NCI-H1092 (cell line): Measurements from ENCODE around the gene BANF1.
A peak's percentile ranks its signal among the peaks of the same experiment; 100 is the strongest.
"Not testable (repeated sequence)": the region's sequence is repeated elsewhere in the genome, so short reads cannot be mapped to it uniquely, and the experiment has no call there.

Source experiments
- DNase-seq: peaks from one replicate; lab custom pipeline; 2025; lab: John Stamatoyannopoulos, UW

Gene BANF1

DNA sequence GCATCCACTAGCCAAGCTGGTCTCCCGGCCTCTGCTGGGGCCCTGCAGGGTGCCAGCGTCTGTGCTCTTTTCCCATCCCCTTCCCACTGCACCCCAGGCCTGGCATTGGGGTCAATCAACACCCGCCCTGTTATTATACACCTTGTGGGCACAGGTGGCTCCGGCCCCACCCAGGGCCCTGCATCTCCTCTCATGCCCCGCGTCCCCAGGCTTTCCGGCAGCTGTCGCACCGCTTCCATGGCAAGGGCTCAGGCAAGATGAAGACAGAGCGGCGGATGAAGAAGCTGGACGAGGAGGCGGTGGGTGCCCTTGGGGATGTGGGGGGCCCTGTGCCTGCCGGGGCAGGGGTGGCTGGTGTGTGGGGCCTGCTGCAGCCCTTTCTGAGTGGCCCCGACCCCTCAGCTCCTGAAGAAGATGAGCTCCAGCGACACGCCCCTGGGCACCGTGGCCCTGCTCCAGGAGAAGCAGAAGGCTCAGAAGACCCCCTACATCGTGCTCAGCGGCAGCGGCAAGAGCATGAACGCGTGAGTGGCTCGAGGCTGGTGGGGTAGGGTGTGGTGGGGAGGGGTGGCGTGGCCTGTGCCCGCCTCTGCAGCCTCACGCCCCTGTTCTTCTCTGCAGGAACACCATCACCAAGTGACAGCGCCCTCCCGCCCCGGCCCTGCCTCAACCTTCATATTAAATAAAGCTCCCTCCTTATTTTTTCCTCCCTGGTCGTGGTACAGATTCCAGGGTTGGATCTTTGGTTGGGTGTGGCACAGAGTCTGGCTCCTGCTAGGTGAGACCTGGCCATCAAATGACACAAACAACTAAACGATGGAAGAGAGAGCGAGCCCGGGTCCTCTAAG lies 23.7 kb upstream of the BANF1 start:
- DNase-seq = no peak

DNA sequence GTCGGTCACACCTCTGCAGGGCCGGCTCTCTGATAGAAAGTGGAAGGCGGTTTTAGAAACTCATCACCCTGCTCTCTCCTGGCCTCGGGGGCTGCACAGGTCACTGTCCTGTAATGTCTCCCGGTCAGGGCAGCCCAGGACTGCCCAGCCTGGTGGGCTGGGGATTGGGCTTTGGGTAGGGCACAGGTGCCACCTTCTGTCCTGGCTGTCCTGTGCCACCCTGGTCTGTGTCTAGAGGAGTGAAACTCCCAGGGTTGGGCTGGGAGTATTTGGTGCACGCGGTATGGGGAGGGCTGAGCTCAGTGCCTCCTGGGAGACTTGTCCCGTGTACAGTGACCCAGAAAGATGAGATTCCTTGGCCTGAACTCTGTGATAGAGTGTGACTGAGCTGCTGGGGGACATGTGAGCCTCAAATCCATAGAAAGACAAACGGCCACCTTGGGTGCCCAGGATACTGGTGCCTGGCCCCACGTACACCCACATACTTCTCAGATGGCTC lies 23.0 kb upstream of the BANF1 start:
- DNase-seq = no peak

DNA sequence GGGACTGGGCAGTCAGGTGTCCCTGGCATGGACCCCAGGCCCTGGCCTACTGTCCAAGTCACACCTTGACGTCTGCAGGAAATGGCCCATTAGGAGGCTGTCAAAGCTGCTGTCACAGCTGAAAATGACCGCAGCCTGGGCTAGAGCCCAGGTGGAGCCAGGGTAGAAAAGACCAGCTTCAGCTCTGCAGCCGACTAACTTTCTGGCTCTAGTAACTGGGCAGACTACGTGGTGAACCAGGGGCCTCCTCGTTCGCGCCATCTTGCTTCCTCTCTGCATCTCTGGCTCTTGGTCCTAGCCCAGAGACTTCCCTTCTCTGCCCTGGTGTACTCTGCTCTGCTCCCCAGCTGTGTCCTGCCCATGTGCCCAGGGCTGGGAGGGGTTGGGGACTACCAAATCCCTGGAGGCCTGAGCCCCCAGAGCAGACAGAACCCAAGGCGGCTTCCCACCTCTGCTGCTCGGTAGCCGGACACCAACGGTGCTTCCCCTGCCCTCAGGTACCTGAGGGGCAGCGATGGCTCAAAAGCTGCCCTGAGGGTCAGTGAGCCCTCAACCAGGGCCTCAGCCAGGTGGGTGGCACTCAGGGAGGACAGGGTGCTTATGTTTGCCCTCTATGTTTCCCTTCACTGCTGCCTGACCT lies 21.1 kb upstream of the BANF1 start:
- no peak for DNase-seq

DNA sequence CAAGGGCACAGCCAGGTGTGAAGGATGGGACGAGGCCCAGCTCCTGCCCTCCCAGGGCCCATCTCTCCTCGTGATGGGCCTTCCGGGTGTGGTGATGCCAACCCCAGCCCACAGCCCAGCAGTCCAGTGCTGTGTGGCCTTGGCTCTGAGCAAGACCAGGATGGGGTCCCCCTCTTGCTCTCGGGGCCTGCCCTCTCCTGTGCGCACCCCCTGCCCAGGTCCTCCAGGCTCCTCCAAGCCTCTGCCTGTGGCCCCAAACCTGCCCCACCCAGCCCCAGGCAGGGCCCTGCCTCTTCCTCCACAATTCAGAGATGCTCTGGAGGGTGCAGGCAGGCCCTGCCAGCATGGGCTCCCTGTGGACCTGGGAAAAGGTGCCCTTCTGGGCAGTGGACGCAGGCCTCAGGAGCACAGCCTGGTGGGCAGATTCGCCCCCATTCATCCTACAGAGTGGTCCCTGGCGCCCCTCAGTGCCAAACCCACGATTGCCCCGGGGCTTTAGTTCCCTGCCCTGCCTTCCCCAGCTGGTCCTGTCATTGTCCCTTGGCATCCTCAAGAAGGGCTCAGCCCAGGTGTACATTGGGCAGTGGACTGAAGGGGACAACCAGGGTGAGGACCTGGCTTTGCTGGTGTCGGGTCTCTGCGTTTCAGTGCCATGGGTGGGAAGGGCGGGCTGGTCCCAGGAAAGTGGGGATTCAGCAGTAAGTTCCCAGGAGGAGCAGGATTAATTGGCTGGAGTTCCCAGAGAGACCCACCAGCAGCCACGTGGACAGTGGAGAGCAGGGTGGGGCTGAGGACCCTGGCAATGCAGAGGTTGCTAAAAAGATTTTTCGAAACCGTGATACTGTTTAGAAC lies 20.1 kb upstream of the BANF1 start:
- DNase-seq = no peak

DNA sequence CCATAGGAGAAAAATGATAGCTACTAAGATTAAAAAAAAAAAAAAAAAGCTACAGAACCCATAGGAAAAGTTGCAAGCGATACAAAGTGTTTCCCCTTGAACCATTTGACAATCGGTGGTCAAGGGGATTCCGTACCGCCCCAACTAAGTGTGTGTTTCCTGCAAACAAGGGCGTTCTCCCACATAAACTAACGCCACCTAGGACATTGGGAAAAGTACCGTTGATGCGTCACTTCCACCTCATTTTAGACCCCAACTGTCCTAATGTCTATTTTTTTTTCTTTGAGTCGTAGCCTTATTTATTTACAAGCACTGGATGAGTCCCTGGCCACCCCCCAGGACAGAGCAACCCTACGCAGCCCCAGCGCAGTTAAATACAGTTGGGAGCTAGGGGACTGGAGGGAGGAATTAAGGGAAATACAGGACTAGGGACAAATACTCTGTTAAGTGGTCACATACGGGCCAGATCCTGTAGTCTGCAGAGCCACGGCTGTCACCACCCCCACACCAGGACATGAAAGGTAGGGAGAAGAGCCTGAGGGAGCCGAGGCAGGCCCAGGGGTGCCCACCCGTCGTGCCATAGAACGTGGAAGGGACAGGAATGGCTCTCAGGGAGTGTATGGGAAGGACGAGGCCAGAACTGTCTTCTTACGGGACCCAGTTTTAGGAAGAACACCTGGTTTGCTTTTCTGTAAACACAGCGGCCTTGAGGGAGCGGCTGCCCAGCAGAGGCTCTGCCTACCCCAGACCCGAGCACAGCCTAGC lies 19.3 kb upstream of the BANF1 start:
- no peak for DNase-seq

DNA sequence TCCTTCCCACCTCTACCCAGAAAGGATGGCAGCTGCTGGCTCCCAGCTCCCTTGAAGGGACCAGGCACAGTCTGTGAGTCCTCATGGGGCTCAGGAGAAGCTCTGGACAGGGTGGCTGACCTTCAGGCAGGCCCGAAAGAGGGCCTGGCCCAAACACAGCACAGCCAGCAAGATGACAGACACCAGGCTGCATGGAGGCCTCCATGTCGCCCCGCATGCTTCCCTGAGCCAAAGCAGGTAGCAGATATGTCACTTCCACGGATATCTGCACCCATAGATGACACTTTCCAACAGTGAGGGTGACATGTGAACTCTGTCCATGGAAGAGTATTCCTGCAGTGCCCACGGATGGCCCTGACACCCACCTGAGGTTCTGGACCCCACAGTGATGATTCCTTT lies 18.7 kb upstream of the BANF1 start:
- DNase-seq = no peak

DNA sequence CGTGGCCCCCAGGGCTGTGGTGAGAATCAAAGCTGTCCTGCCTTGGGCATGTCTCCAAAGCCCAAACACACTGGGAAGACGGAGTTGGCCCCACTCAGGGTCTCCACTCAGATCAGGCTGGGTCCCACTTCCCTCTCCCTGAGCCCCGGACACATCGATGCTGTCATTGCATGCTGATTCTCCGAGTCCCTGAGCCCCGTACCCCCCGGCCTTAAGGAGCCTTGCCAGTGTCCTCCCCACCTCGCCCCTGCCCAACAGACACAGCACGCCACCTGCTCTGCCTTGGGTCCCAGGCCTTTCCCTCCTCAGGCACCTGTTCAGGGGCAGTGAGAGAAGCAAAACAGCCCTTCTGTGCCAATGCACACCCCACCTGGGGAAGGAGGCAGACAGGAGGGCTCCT lies 15.0 kb upstream of the BANF1 start:
- no peak for DNase-seq

DNA sequence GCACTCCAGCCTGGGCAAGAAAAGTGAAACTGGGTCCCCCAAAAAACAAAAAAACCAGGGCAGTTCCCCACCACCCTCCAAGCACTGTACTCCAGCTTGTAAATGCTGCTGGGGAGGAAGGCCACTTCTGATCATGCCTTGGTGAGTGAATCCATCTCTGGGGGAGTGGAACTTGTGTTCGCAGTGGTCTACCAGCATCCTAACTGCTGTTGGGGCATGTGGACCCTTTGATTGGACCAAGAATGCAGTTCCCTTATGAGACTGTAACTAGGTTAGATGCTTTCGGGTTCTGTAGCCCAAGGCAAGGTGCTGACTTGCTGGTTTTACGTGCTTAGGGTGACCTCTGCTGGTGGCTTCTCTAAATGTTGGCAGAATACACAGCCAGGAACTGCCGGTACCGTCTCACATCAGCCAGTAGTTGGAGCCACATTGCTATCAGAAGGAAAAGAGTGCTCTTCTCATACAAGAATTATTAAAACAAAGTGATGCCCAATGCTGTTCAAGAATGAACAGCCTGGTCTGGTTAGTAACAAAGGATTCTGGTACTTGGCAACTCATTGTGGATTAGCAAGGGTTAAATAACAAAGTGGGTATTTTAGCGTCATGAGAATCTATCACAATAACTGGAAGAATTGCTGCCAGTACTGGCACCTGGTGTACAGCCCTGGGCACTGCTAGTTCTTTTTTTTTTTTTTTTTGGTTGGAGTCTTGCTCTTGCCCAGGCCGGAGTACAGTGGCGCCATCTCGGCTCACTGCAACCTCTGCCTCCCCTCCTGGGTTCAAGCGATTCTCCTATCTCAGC lies 13.3 kb upstream of the BANF1 start:
- peak; percentile 93 for DNase-seq

DNA sequence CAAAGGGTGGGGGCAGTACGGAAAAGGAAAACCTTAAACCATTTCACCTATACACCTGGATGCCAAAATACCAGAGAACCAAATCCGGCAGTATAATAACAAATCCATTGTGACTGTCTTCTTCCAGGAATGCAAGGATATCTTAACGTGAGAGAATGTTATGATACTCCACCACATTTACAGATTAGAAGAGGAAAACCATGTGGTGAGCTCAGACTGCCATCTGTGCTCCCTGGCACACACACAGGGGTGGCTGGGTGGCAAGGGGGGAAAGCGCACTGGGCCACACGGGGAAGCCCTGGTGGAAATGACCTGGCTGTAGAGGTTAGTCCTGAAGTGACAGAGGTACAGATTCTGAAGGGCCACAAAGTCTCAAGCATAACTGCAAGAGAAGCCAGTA lies 10.2 kb upstream of the BANF1 start:
- no peak for DNase-seq

DNA sequence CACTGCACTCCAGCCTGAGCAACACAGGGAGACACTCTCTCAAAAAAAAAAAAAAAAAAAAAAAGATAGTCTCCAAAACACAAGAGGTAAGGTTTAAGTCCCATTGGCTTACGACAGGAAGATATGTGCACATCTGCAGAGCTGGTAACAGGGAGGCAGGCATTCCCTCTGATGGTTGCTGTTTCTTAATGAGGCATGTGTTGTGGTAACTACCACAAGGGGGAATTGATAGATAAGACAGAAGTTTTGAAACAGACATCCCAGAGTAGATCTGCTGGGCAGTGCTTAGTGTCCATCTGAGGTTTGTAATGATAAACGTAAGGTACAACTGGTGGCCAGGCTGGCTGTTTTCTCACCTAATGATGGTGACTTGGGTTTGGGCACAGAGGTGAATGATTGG lies 5.0 kb upstream of the BANF1 start:
- DNase-seq = no peak

DNA sequence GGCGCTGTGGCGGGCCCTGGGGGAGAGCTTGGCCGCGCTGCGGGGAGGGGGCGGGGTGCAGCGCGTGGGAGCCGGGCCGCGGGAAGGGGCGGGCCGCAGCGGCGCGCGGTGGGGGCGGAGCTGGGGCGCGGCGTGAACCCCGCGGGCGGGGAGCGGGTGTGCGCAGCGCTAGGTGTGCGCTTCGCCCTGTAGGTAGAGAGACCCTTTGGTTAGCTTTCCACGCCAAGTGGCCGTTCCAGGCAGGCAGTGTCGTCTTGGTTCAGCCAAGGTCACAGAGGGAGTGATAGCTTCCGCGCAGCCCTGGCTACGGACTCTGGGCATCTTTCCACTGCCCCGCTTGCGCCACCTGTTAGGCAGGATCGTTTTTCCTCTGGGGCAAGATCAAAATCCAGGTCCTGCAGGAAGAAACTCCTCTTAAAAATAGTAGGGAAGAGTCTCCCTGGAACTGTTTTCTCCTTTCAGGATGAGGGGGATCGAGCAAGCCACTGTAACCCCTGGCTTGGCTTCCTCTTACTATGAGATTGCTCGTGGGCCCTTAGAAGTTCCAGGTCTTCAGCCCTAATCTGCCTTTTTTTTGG lies 434 bp downstream of the BANF1 start:
- DNase-seq = no peak

DNA sequence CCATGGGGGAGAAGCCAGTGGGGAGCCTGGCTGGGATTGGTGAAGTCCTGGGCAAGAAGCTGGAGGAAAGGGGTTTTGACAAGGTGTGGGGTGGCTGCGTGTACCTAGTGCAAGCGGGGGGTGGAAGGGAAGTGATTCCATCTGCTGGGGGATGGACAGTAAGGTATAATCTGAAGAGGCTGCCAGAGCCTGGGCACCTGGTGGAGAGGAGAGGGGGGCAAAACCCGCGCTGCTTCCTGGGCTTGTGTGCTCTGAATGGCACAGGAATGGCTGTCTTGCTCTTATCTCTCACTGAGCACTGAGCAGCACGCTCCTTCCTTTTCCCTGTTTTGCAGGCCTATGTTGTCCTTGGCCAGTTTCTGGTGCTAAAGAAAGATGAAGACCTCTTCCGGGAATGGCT lies 988 bp downstream of the BANF1 start:
- DNase-seq = no peak

DNA sequence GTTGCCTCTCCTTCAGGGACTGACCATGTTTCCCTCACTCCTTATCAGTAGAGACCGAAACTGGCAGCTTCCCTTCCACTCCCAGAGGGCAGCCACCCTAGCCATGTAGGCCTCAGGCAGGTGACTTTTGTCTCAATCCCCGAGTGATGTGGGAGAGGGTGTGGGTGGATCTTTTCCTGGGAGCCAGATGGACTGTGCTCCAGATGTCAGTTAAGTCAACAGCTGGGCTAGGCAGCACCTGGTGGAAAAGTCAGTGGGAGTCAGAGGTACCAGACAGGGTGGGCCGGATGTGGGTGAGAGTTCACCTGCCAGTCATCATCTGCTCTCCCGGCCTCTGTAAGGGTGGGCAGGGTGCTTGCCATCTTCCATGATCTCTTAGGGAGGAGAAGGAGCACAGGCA lies 1.9 kb downstream of the BANF1 start:
- DNase-seq = no peak

DNA sequence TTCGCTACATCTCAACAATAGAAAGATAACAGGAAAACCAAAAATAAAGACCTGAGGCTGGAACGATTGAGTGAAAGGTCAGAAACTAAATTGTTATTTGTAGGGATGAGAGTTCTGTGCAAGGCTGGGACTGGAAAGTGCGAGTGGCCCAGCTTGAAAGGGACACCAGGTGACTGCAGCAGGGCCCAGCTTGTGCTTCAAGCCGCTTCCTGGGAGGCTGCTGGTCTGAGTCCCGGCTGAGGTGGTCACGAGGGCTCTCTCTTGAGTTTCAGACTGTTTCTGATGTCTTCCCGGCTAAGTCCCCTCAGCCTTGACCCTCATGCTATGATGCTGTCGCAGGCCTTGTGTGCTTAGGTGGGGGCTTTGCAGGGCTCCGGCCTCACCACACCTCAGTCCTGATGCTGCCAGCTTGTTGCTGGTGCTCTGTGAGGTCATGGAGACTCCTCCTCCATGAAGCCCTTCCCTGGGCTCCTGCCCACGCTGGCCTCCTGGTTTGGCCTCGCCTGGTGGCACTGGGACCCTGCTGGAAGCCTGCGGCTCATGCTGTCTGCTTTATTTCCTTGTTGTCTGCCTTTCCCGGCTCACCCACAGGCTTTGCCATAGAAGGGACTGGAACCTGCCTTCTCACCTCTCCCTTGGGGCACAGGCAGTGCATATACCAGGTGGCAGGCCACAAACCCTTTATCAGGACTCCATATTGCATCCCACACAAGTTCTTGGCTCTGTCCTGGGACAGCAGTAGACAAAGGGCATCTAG lies 4.0 kb downstream of the BANF1 start:
- no peak for DNase-seq

DNA sequence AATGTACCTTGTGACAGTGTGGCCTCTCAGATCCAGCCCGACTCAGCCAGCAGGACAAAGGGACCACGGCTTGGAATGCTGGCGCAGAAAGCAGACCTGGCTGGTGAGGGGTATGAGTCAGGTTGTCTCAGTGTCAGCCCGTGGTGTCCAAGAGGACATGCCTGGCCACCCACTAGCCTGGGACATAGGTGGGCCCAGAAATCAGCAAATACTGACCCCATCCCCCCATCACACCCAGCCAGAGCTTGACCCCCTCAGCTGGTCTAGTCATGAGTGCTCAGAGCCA lies 4.5 kb downstream of the BANF1 start:
- DNase-seq = no peak

DNA sequence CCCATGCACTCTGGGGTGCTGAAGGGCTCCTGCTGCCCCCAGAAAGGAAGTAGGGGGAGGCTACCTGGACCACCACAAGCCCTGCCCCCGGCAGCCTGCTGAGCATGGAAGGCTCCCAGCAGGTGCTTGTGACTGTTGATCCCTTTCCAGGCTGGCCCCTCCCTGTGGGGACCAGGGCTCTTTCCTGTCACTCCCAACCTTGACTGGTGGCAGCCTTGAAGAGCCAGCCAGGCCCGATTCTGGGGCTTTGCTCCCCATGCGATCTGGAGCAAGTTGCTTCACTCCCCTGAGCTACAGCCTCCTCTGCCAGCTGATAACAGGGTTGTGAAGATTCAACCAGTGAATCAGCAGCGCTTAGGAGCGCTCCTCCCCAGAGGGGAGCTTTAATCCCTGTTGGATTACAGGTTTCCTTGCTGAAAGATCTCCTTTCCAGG lies 4.9 kb downstream of the BANF1 start:
- DNase-seq = no peak

DNA sequence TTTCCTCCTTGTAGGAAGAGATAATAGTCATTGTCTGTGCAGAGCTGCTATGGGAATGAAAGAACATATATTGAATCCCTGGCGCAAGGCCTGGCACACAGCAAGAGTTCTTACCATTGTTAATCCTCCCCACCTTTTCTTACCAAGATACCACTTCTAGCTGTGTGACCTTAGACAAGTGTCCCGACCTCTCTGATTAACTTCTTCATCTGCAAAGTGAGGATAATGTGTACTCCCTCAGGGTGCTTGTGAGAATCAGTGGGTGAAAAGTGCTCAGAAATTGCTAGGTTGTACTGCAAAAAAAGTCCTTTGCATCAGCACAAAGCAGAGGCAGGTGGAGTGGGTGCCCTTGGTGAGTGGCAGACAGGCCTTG lies 5.8 kb downstream of the BANF1 start:
- no peak for DNase-seq

DNA sequence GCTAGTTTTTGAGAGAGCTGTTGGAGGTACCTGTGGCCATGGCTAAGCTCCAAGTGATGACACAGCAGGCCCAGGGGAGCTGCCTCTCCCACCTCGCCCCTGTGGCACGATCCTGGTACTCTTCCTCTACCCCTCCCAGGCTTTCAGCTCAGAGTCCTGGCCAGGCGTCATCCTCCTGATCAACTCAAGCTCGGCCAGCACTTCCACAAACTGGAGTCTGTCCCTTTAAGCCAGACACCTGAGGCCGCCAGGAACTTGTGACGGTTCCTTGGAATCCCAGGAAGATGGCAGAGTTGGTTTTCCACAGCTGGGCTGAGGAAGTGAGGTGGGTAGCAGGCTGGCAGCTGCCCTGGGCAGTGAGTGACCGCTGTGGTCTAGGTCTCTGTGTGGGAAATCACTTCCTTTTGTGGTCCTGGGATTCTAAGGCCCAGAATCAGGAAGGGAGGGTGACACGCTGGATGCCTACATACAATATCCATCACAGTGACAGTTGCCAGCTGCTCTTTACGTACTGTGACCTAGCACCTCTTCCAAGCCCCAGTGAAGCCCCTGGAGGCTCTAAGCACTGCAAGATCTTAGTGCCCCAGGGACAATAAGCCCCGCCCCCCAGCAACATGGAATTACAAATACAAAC lies 6.3 kb downstream of the BANF1 start:
- no peak for DNase-seq

DNA sequence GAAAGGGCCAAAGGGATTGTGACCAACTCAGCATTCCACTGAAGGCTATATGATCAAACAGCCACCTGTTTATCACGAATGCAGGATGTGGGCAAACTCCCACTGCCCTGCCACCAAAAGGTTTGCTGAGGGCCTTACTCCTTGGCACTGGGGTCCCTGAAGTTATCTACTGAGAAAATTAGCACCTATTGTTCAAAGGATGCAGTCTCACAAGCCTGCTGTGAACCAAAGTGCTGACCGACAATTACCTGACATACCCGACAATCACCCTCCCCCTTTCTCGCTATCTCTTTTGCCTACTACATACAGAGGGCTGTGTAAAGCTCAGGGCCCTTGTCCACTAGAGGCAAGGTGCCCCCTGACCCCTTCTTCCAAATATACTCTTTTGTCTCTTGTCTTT lies 7.7 kb downstream of the BANF1 start:
- DNase-seq = not testable (repeated sequence)
